NCI-H82 treated with DMSO at 0.1 percent for 48 hours (cell line): ENCODE measurements around the gene NDUFS3.

ENCODE experiments used
- DNase-seq: peaks from one replicate; lab custom pipeline; 2025; ENCODE audit not compliant: unreplicated experiment; lab: John Stamatoyannopoulos, UW

Gene NDUFS3

DNA sequence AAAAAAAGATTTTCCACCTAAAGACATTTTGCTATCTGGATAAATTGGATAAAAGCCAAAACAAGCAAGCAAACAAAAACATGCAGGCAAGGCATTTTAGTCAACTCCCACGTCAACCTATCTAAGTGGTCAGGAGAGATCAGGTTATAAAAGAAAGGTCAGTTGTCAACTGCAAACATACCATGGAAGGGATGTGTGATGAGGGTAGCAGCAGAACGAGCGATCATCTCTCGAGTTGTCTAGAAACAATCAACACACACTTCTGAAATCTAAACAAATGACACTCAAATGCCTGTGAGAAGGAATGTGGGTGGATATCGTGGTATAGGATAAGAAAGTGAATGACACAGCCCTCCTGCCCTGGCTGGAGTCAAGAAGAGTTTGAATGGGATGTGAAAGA is 52.6 kb downstream of the NDUFS3 start:
- DNase-seq: no peak
